ENCODE data around the gene CTNNBL1.
A peak's percentile ranks its signal among the peaks of the same experiment; 100 is the strongest.

Gene CTNNBL1

GRCh38 chr20:37829128-37829527, 135.3 kb downstream of the CTNNBL1 start:
- ATAC-seq (ENCODE audit: low read depth) (no peak), DNase-seq (ENCODE audit: low spot score in 2 of 2) (no peak)
- Mint-ChIP-seq H3K4me1 (peaks cover 22% of the 10 kb centered on the region), H3K9me3 (no peaks in the 10 kb centered on the region), H3K36me3 (peaks cover 16% of the 10 kb centered on the region), H3K27ac (peak overlapping the region; percentile 33), H3K27me3 (no peaks in the 10 kb centered on the region), H3K4me3 (no peak overlapping the region)

GRCh38 chr20:37833221-37833896, 139.5 kb downstream of the CTNNBL1 start:
- peaks cover 16% of the 10 kb centered on the region for H3K36me3 Mint-ChIP-seq
- H3K4me3 Mint-ChIP-seq, result no peak overlapping the region

GRCh38 chr20:37836926-37837325, 143.1 kb downstream of the CTNNBL1 start:
- Mint-ChIP-seq H3K4me3 (no peak overlapping the region), H3K27ac (peak overlapping the region; percentile 26), H3K36me3 (peaks cover 21% of the 10 kb centered on the region), H3K27me3 (no peaks in the 10 kb centered on the region), H3K9me3 (no peaks in the 10 kb centered on the region), H3K4me1 (peaks cover 18% of the 10 kb centered on the region)
- ATAC-seq (ENCODE audit: low read depth) (no peak), DNase-seq (ENCODE audit: low spot score in 2 of 2) (no peak)

More at GRCh38 chr20:37833221-37833896, 139.5 kb downstream of the CTNNBL1 start:
- Mint-ChIP-seq H3K9me3 (no peaks in the 10 kb centered on the region), H3K4me1 (peaks cover 30% of the 10 kb centered on the region), H3K27ac (no peak overlapping the region), H3K27me3 (no peaks in the 10 kb centered on the region)
- no peak for DNase-seq (ENCODE audit: low spot score in 2 of 2)
- no peak for ATAC-seq (ENCODE audit: low read depth)

GRCh38 chr20:37837924-37838323, 144.1 kb downstream of the CTNNBL1 start:
- DNase-seq (ENCODE audit: low spot score in 2 of 2) (no peak), ATAC-seq (ENCODE audit: low read depth) (no peak)
- H3K27ac Mint-ChIP-seq, result peak overlapping the region; percentile 1
- peaks cover 27% of the 10 kb centered on the region for H3K36me3 Mint-ChIP-seq
- no peaks in the 10 kb centered on the region for H3K9me3 Mint-ChIP-seq
- H3K27me3 Mint-ChIP-seq, result no peaks in the 10 kb centered on the region
- peaks cover 18% of the 10 kb centered on the region for H3K4me1 Mint-ChIP-seq
- H3K4me3 Mint-ChIP-seq, result no peak overlapping the region

GRCh38 chr20:37838769-37839431, 145.1 kb downstream of the CTNNBL1 start:
- H3K36me3 Mint-ChIP-seq, result peaks cover 34% of the 10 kb centered on the region

GRCh38 chr20:37839432-37839827, 145.6 kb downstream of the CTNNBL1 start:
- ATAC-seq (ENCODE audit: low read depth) (no peak), DNase-seq (ENCODE audit: low spot score in 2 of 2) (no peak)
- Mint-ChIP-seq H3K27me3 (no peaks in the 10 kb centered on the region), H3K4me1 (peaks cover 12% of the 10 kb centered on the region), H3K36me3 (peaks cover 38% of the 10 kb centered on the region), H3K27ac (no peak overlapping the region), H3K4me3 (no peak overlapping the region), H3K9me3 (no peaks in the 10 kb centered on the region)

More at GRCh38 chr20:37838769-37839431, 145.1 kb downstream of the CTNNBL1 start:
- no peak overlapping the region for H3K4me3 Mint-ChIP-seq
- no peaks in the 10 kb centered on the region for H3K9me3 Mint-ChIP-seq
- H3K27me3 Mint-ChIP-seq, result no peaks in the 10 kb centered on the region
- H3K27ac Mint-ChIP-seq, result no peak overlapping the region
- ATAC-seq (ENCODE audit: low read depth) (no peak), DNase-seq (ENCODE audit: low spot score in 2 of 2) (no peak)
- H3K4me1 Mint-ChIP-seq, result peaks cover 12% of the 10 kb centered on the region

GRCh38 chr20:37839955-37840354, 146.1 kb downstream of the CTNNBL1 start:
- ATAC-seq (ENCODE audit: low read depth) (no peak), DNase-seq (ENCODE audit: low spot score in 2 of 2) (no peak)
- peaks cover 38% of the 10 kb centered on the region for H3K36me3 Mint-ChIP-seq
- H3K9me3 Mint-ChIP-seq, result no peaks in the 10 kb centered on the region
- no peak overlapping the region for H3K27ac Mint-ChIP-seq
- H3K4me1 Mint-ChIP-seq, result peaks cover 12% of the 10 kb centered on the region
- H3K27me3 Mint-ChIP-seq, result no peaks in the 10 kb centered on the region
- H3K4me3 Mint-ChIP-seq, result no peak overlapping the region

GRCh38 chr20:37841389-37841788, 147.6 kb downstream of the CTNNBL1 start:
- Mint-ChIP-seq H3K4me1 (peaks cover 9% of the 10 kb centered on the region), H3K36me3 (peaks cover 40% of the 10 kb centered on the region), H3K27ac (no peak overlapping the region), H3K4me3 (no peak overlapping the region), H3K27me3 (no peaks in the 10 kb centered on the region), H3K9me3 (no peaks in the 10 kb centered on the region)
- DNase-seq (ENCODE audit: low spot score in 2 of 2) (no peak), ATAC-seq (ENCODE audit: low read depth) (no peak)

- no peaks in the 10 kb centered on the region for H3K9me3 Mint-ChIP-seq
- no peaks in the 10 kb centered on the region for H3K27me3 Mint-ChIP-seq
- peaks cover 44% of the 10 kb centered on the region for H3K36me3 Mint-ChIP-seq
- no peak for DNase-seq (ENCODE audit: low spot score in 2 of 2)
- ATAC-seq (ENCODE audit: low read depth), result no peak
- peaks cover 5% of the 10 kb centered on the region for H3K4me1 Mint-ChIP-seq
- H3K27ac Mint-ChIP-seq, result no peak overlapping the region
- no peak overlapping the region for H3K4me3 Mint-ChIP-seq
Observed at GRCh38 chr20:37841971-37842370, 148.1 kb downstream of the CTNNBL1 start.

- Mint-ChIP-seq H3K4me1 (no peaks in the 10 kb centered on the region), H3K27me3 (no peaks in the 10 kb centered on the region), H3K27ac (no peak overlapping the region), H3K36me3 (peaks cover 58% of the 10 kb centered on the region), H3K9me3 (no peaks in the 10 kb centered on the region), H3K4me3 (no peak overlapping the region)
- ATAC-seq (ENCODE audit: low read depth) (no peak), DNase-seq (ENCODE audit: low spot score in 2 of 2) (no peak)
Observed at GRCh38 chr20:37845241-37845681, 151.4 kb downstream of the CTNNBL1 start.

- Mint-ChIP-seq H3K4me3 (no peak overlapping the region), H3K9me3 (no peaks in the 10 kb centered on the region), H3K4me1 (no peaks in the 10 kb centered on the region), H3K27ac (peak overlapping the region; percentile 70), H3K36me3 (peaks cover 54% of the 10 kb centered on the region), H3K27me3 (no peaks in the 10 kb centered on the region)
- ATAC-seq (ENCODE audit: low read depth), result no peak
- no peak for DNase-seq (ENCODE audit: low spot score in 2 of 2)
Observed at GRCh38 chr20:37845878-37846277, 152.0 kb downstream of the CTNNBL1 start.

GRCh38 chr20:37846573-37846972, 152.7 kb downstream of the CTNNBL1 start:
- Mint-ChIP-seq H3K27me3 (no peaks in the 10 kb centered on the region), H3K4me1 (no peaks in the 10 kb centered on the region), H3K36me3 (peaks cover 52% of the 10 kb centered on the region), H3K27ac (peak overlapping the region; percentile 17), H3K9me3 (no peaks in the 10 kb centered on the region), H3K4me3 (no peak overlapping the region)
- no peak for DNase-seq (ENCODE audit: low spot score in 2 of 2)
- ATAC-seq (ENCODE audit: low read depth), result no peak

GRCh38 chr20:37848706-37849105, 154.9 kb downstream of the CTNNBL1 start:
- Mint-ChIP-seq H3K4me3 (no peak overlapping the region), H3K9me3 (no peaks in the 10 kb centered on the region), H3K27ac (no peak overlapping the region), H3K27me3 (no peaks in the 10 kb centered on the region), H3K4me1 (peaks cover 1% of the 10 kb centered on the region), H3K36me3 (peaks cover 44% of the 10 kb centered on the region)
- DNase-seq (ENCODE audit: low spot score in 2 of 2) (no peak), ATAC-seq (ENCODE audit: low read depth) (no peak)

GRCh38 chr20:37849156-37849555, 155.3 kb downstream of the CTNNBL1 start:
- Mint-ChIP-seq H3K27me3 (no peaks in the 10 kb centered on the region), H3K36me3 (peaks cover 43% of the 10 kb centered on the region), H3K9me3 (no peaks in the 10 kb centered on the region), H3K4me3 (no peak overlapping the region), H3K27ac (no peak overlapping the region), H3K4me1 (peaks cover 2% of the 10 kb centered on the region)
- ATAC-seq (ENCODE audit: low read depth), result no peak
- no peak for DNase-seq (ENCODE audit: low spot score in 2 of 2)

- H3K27ac Mint-ChIP-seq, result no peak overlapping the region
- no peaks in the 10 kb centered on the region for H3K27me3 Mint-ChIP-seq
- H3K9me3 Mint-ChIP-seq, result no peaks in the 10 kb centered on the region
- H3K36me3 Mint-ChIP-seq, result peaks cover 43% of the 10 kb centered on the region
- ATAC-seq (ENCODE audit: low read depth) (no peak), DNase-seq (ENCODE audit: low spot score in 2 of 2) (no peak)
- H3K4me1 Mint-ChIP-seq, result peaks cover 2% of the 10 kb centered on the region
- no peak overlapping the region for H3K4me3 Mint-ChIP-seq
Observed at GRCh38 chr20:37849566-37849965, 155.7 kb downstream of the CTNNBL1 start.
